Calu3 (cell line): ENCODE results near the gene GPR15. TPM values are rescaled to one million over a fixed set of nuclear protein-coding genes. Genes with fewer than 3 reads are reported as not detected.

Experiments
- BruUV-seq: library from RNA; stranded (reverse); fragments of 400-500 nt; replicated peaks from 2 replicates; lab custom pipeline; 2021; lab: Mats Ljungman, UMichigan
- CTCF ChIA-PET: fragments of 300-600 bp; sonication (Branson Sonifier 250); formaldehyde crosslinking; loops from one replicate; lab custom pipeline; 2022; ENCODE audit warnings: antibody characterized with exemption; lab: Charles Lee
- DNase-seq: peaks from one replicate; pipeline ENCODE4 v3.0.0; 2022
- H3K27ac Mint-ChIP-seq: one replicate; pipeline ENCODE4 v1.8.0; 2022; ENCODE audit warnings: mixed read lengths; ENCODE audit not compliant: unreplicated experiment
- H3K27me3 Mint-ChIP-seq: one replicate; pipeline ENCODE4 v1.8.0; 2022; ENCODE audit warnings: mixed read lengths; ENCODE audit not compliant: unreplicated experiment
- H3K36me3 Mint-ChIP-seq: one replicate; pipeline ENCODE4 v1.8.0; 2022; ENCODE audit warnings: mild to moderate bottlenecking, moderate library complexity, mixed read lengths; ENCODE audit not compliant: insufficient read depth, unreplicated experiment
- H3K4me1 Mint-ChIP-seq: one replicate; pipeline ENCODE4 v1.8.0; 2022; ENCODE audit warnings: mild to moderate bottlenecking, low read depth, mixed read lengths; ENCODE audit not compliant: unreplicated experiment
- H3K4me3 Mint-ChIP-seq: one replicate; pipeline ENCODE4 v1.8.0; 2022; ENCODE audit warnings: mild to moderate bottlenecking, low read depth, moderate library complexity, mixed read lengths; ENCODE audit not compliant: unreplicated experiment
- H3K9me3 Mint-ChIP-seq: one replicate; pipeline ENCODE4 v1.8.0; 2022; ENCODE audit warnings: low read depth, mixed read lengths; ENCODE audit not compliant: unreplicated experiment
- intact Hi-C: fragments of 100-400 bp; cut with micrococcal nuclease; formaldehyde crosslinking; loops from one replicate; pipeline ENCODE4 v1.10.0; 2022; ENCODE audit not compliant: unreplicated experiment
- total RNA-seq: library from RNA; stranded (reverse); gene quantifications from 2 replicates; pipeline ENCODE4 v1.2.3, GENCODE V29; 2022
- TF ChIP-seq, protein P1 (sequence below): fragments of 200-600 bp; IDR thresholded peaks from one replicate; pipeline ENCODE4 v1.8.0; 2022; ENCODE audit warnings: antibody characterized with exemption; ENCODE audit not compliant: unreplicated experiment

Gene GPR15
- total RNA-seq, 1 experiment from 2014 or later, result not detected

DNA sequence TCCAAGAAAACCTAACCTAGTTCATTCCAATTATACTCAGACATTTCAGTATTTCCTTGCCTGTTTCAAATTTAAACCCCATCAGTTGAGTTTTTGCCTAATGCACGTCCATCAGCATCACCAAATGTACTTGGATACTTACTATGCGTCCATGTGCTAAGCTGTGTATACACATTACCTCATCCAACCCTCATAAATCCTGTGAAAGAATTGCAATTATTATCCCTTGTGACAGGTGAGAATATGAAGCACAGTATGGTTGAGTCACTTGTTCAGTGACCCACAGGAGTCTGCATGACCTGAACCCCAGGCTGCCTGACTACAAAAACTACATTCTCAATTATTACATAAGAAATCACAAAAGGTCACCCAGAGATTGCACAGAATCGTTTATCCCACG lies 31.8 kb upstream of the GPR15 start:
- Mint-ChIP-seq H3K4me3 (no peak overlapping the region), H3K9me3 (no peaks in the 10 kb centered on the region), H3K27me3 (no peaks in the 10 kb centered on the region), H3K4me1 (no peaks in the 10 kb centered on the region), H3K36me3 (no peaks in the 10 kb centered on the region), H3K27ac (no peak overlapping the region)
- intact Hi-C loops, result no loop called here
- CTCF ChIA-PET, result no interaction called here
- no peak for DNase-seq
- no TSS peak for BruUV-seq
- TF ChIP-seq, protein P1, sequence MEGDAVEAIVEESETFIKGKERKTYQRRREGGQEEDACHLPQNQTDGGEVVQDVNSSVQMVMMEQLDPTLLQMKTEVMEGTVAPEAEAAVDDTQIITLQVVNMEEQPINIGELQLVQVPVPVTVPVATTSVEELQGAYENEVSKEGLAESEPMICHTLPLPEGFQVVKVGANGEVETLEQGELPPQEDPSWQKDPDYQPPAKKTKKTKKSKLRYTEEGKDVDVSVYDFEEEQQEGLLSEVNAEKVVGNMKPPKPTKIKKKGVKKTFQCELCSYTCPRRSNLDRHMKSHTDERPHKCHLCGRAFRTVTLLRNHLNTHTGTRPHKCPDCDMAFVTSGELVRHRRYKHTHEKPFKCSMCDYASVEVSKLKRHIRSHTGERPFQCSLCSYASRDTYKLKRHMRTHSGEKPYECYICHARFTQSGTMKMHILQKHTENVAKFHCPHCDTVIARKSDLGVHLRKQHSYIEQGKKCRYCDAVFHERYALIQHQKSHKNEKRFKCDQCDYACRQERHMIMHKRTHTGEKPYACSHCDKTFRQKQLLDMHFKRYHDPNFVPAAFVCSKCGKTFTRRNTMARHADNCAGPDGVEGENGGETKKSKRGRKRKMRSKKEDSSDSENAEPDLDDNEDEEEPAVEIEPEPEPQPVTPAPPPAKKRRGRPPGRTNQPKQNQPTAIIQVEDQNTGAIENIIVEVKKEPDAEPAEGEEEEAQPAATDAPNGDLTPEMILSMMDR, result no peak

DNA sequence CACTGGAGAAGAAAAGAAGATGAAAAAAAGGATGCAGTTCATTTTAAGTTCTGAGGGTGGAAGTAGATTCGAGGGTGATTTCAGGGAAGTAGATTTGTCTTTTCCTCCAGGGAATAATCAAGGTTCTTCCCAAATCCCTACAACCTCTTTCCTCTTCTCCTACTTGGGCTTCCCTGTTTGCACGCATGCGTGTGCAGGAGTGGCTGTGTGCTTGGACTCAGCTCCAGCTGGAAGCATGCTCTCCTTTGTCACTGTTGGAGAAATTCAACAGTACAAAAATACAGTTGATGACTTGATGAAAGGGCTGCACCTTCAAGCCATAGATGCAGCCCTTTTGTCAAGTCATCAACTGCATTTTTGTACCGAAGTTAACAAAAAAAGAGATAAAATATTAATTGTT lies 30.5 kb upstream of the GPR15 start:
- TF ChIP-seq, protein P1, result no peak
- Mint-ChIP-seq H3K4me3 (no peak overlapping the region), H3K36me3 (no peaks in the 10 kb centered on the region), H3K4me1 (no peaks in the 10 kb centered on the region), H3K9me3 (no peaks in the 10 kb centered on the region), H3K27ac (no peak overlapping the region), H3K27me3 (no peaks in the 10 kb centered on the region)
- CTCF ChIA-PET, result no interaction called here
- intact Hi-C loops, result no loop called here
- BruUV-seq, result no TSS peak
- DNase-seq, result no peak

DNA sequence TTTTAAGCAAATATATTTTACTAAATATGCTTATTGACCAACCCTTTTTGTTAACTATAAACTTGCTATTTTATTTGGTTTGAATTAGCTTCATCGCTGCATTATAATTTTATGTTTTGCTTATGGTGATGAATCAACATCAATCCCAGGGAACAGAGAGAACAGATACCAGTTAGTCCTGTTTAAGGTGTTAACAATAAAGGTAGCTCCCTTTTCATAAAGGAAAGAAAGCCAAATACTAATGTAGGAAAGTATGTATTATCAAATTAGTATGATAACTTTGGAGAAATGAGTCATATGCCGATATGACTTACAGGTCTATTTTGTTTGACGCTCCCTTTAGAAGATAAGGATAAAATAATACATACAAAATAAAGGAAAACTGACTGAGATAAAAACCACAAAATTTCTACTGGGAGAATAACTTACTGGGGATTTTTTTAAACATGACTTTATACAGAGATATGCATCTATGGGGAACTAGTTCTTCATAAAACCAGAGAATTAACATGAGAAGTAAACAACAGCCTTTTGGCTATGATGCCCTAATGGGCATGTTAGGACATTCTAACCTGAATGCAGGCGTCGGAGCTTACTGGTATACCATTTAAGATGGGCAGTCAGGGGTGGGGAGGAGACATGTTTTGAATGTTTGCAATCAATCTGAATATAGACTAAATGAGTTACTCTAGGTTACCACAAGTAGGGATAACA lies 29.8 kb upstream of the GPR15 start:
- no peak for DNase-seq

DNA sequence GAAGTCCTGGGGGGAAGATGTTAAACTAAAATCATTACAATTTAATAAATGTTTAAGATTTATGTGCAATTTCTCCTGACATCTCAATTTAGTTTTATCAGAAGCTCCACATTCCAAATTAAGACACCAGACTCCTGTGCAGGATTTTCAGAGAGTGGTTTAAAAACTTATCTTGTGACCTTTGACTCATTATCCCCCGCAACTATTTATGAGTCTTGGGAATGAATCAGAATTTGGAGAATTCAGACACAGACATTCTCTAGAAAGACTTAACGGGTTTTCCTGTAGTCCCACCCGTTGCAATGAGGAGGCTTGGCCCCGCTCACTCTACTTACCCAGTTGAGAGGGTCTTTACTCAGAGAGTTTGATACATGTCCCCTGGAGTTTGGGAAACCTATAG lies 27.2 kb upstream of the GPR15 start:
- H3K9me3 Mint-ChIP-seq, result no peaks in the 10 kb centered on the region
- intact Hi-C loops, result no loop called here
- H3K4me1 Mint-ChIP-seq, result no peaks in the 10 kb centered on the region
- no peak for DNase-seq
- CTCF ChIA-PET, result no interaction called here
- no peak overlapping the region for H3K4me3 Mint-ChIP-seq
- no TSS peak for BruUV-seq
- no peak overlapping the region for H3K27ac Mint-ChIP-seq
- no peaks in the 10 kb centered on the region for H3K27me3 Mint-ChIP-seq
- TF ChIP-seq, protein P1, result no peak
- H3K36me3 Mint-ChIP-seq, result no peaks in the 10 kb centered on the region

More for the DNA sequence above, 29.8 kb upstream of the GPR15 start:
- no peak overlapping the region for H3K27ac Mint-ChIP-seq
- H3K4me3 Mint-ChIP-seq, result no peak overlapping the region
- TF ChIP-seq, protein P1, result no peak
- H3K9me3 Mint-ChIP-seq, result no peaks in the 10 kb centered on the region
- intact Hi-C loops, result no loop called here
- no TSS peak for BruUV-seq
- no peaks in the 10 kb centered on the region for H3K4me1 Mint-ChIP-seq
- CTCF ChIA-PET, result no interaction called here
- no peaks in the 10 kb centered on the region for H3K27me3 Mint-ChIP-seq
- H3K36me3 Mint-ChIP-seq, result no peaks in the 10 kb centered on the region
